ENCODE measurements around the gene MEF2C.
A peak's percentile ranks its signal among the peaks of the same experiment; 100 is the strongest.

The MEF2C gene

DNA sequence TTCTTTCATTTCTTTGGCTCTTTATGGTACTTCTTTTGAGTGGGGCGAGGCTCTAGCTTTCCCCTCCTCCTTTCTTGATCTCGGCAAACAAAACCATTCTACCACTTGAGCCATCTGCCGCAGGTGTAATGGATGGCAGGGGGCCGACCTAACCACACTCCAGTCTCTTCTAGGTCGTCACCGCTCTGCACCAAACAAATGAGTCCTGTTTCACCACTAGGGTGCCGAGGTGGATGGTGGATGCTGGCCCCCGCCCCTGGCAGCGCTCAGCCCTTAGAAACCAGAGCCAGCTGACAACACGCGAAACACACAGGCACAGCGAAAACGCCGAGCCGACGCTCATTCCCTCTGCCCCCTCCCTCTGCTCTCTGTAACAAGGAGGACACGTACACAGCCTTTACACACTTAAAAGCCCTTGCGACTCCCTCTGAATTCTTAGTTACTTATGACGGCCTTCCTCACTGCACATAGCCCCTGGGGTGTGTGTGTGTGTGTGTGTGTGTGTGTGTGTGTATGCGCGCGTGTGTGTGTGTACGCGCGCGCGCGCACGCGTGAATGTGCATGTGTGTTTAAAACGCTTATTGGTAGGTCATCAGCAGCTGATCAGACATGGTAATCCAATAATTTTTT, 199.4 kb downstream of the MEF2C start:
- DNase-seq, result peak; percentile 88

DNA sequence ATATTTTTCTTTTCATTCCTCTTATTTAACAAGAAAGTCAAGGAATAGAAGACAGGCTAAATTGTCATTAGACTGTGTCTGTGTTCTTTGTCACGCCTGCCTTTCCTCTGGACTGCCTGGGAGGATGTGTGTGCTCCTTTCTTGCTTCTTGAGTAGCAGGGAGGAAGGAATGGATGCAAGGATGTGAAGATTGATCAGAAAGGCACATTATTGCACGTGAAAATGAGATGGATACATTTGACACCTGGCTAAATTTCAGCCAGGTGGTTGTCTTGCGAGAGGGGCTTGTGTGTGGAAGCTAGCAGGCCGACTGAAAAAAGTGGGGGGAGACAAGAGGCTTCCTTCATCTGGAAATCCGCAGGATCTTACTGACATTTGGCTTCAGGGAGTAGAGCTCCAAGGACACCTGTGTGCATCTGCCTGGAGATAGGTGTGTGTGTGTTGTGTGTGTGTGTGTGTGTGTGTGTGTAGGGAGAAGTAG, 200.1 kb downstream of the MEF2C start:
- no peak for DNase-seq

DNA sequence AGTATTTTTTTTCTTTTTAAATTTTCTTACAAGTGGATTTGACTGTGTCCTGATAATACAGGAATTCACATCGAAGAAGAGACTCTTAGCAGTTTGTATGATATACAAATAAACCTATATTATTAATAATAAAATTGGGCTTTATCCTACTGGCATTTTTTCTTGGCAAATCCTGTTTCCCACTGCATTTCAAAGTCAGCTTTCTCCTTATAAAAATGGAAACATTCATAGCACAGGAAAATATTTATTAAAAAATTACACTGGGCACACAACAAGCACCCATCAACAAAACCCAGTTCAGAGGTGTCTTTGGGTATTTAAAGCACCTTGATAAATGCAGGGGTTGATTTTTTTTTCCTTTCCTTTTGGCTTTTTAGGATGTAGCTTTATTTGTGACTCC, 200.9 kb downstream of the MEF2C start:
- DNase-seq, result no peak

DNA sequence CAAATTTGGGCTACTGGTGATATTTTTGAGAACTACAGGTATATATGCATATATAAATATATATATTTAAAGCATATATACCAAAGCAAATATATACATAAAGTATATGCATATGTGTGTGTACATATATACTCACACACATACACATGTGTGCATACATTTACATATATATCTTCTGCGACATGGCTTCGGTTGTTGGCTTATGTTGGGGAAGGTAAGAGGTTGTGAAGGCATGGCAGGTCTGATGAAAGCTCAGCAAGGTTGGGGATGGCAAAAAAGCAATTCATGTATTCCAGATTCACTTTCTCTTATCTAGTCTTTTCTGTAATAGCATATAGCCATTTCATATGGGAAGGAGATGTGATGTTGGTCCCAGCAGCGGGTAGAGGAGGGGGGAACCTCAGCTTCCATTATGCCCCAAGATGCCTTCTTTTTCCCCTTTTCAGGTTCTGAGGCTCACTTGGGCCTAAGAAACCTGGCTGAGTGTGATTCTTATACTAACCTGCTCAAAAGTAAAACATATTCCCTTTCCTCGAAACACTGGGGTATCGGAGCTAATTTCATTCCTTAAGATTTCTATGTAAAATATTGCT, 201.7 kb downstream of the MEF2C start:
- DNase-seq, result no peak

DNA sequence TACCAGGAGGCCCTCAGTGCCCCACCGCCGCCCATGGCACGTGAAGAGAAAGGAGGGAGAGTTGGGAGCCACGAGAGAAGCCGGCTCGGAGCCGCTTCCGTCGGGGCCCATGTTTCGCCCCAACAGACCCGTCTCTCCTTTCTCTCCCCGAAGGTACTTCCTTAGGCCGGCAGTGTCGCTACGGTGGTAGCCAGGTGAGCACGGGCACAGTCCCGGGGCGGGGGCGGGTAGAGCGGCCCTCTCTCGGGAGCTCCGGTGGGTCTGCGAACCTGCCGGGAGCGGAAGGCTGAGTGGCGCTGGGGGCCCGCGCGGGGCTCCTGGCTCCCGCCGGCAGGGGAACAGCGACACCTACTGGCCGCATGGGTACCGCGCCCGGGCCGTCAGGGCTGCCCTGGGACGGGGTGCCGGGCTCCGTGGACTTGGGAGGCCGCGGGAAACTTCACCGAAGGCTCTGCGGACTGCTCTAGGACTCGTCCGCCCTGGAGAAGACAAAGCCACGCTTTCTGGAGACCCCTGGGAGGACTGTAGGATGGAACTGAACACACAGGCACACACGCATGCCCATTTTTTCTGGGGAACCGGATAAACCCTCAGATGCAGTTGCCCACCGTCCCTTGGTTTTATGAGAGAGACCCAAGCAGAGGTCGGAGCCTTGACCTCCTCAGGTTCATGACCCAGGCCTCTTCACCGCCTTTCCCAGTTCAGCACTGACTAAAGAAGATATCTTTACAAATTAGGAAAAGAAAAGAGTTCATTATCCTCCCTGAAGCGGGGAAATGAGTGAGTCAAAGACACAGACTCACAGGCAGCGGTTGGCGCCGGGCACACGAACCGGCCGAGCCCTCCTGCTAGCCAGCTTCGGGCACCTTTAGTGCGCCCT, 202.5 kb downstream of the MEF2C start:
- DNase-seq, result peak; percentile 33

DNA sequence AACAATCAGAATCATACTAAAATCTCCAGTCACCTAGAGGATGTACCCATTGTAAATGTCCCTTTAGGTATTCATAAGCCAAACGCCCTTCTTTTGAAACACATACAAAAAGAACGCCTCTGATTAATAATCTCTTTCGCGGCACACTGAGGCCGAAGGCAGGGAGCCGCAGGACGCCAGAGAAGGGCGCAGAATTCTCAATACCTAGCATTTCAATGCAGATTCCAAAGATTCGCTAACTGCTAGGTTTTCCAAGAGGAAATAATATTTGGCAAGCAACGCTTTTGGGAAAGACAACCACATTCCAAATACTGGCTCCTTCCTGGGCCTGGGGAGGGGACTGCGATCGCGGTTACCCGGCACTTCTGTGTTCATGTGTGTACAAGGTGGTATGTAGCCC, 203.3 kb downstream of the MEF2C start:
- no peak for DNase-seq

DNA sequence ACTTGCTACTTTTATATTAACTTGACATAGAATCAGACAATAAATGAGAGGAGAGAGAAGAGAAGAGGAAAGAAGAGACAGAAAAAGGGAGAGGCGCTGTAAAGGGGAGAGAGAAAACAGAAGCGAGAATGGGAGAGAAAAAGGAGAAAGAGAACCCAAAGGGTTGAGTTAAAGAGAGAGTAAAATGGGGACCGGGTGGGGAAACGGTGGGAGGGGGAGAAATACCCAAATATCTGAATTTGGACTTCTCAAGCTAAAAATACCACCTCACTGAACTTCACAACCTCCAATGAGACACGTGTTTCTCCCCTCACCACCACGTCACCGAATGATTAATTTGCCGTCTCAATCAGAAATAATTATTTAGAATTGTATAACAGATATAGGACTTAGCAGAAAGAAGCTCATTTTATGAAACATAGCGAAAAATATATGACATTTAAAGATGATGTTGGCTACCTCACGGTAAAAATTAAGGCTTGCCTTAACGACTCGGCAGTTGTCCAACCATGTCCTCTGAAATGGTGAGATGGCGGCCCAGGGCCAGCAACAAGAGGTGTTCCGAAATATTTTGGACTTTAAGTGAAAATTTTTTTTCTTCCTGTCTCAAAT, 204.1 kb downstream of the MEF2C start:
- DNase-seq, result no peak

DNA sequence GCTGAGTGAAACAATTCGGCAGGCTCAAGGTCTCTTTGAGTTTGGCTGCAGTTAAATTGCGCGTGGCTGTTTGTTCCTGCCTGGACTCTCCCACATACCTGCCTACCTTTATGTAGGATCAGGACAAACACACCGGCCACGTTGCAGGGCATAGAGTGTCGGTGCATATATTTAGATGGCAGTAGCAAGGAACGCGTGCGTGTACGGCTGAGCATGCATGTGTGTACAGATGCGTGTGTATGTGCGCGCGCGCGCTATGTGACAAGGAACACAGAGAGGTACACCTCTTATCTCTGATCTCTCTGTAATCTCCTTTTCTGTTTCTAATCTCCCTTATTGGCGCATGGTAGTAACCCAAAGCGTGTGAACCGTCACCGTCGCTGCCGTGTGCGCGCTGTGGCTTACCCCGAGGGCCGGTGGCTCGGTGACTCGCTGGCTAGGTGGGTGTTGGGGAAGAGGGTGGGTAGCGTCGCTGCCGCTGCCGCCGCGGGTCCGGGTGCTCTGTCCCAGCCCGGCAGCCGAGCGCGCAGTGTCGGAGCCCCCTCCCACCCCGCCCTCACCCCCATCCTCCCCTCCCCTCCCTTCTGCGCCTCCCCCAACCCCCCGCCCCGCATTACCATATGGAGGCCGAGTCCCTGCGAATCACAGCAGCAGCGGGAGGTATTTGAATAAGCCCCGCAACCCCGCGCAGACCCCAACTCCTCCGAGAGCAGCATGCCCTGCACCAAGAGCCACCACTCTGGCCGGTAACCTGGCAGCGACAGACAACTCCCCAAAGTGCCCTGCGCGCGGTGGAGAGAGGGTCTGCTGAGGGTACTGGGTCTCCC, 204.8 kb downstream of the MEF2C start:
- DNase-seq, result peak; percentile 34

DNA sequence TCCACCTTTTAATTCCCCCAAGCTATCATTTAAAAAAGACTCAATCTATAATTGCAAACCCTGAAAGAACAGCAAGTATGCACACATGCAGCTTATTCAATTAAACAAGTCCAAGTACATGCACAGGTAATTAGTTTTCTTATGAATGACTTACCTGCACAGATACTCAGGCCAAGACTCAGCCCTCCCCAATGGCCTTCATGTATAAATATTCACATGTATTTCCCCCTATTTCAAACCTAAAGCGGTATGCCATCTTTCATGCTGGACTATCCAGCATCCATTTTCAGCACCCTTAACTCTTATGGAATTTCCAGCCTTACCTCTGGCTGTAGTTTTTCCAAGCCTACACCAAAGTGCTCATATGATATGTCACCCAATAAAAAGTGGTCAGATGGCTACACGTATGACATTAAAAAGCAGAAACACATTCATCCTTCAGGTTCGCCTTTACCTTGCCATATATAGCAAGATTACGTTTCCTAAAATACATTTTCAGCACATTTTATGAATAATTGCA, 205.5 kb downstream of the MEF2C start:
- DNase-seq, result no peak

DNA sequence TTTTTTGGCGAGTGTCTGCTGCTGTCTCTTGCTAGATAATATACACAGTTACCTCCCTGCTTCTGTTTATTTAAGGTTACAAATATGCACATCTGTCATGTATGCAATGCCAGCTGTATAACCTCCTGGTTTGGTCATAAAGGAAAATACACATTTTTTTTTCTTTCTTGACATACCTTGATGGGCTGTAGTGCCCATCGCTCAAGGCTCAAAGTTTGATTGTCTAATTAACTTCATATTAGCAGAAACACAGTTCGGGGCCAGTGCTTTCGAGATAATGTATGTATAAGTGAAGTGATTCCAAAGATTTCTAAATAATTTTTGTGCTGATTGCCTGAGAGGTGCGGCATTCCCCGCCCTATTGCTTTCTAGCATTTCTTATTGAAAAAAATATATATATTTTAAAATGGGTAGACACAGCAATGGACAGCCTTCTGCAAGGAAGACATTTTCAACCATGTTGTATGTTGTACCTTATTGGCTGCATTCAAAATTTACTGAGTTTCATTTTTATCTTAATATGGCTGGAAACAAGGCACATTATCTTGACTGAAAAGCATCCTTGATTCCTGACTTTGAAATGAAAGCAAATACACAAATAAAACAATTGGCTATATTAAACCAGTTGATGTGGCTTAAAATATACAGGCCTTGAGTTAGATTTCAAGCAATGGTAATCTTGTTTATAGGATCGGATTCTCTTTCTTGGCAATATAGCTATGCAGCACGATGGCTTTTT, 206.2 kb downstream of the MEF2C start:
- DNase-seq, result no peak

DNA sequence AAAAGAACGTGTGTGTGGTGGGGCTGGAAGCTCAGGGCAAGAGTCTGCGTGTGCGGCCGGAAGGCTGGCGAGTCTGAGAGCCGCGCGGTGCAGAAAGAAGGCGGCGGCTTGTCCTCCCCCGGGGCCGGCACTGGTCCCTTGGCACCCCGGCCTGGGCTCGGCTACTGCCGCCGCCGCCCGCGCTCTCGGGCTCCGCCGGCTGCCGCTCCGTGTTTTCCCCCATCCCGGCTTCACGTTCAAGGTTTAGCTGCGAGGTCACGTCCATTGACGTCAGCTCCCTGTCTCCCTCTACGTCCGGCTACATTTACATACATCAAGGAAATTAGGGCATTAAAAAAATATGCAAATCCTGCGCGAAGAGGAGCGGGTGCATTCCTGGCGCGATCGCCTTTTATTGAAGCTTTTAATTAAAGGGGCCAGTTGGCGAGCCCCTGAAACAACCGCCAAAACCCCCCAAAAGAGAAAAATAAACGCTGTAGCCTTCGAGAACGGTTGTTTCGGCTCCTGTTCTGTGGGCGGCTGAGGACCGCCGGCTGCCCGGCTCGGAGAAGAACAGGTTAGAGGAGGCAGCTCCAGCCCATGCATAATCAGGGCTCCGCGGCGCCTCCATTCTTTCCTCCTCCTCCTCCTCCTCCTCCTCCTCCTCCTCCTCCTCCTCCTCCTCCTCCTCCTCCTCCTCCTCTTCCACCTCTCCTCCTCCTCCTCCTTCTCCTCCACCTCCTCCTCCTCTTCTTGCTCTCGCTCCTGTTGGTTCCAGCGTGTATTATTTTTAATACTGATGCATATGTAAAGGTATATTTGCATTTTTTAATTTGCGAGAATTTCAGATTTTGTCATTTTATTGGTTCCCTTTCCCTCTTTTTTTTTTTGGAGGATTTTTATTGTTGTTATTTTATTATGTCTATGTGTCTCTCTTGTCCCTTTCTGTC, 207.0 kb downstream of the MEF2C start:
- peak; percentile 79 for DNase-seq

DNA sequence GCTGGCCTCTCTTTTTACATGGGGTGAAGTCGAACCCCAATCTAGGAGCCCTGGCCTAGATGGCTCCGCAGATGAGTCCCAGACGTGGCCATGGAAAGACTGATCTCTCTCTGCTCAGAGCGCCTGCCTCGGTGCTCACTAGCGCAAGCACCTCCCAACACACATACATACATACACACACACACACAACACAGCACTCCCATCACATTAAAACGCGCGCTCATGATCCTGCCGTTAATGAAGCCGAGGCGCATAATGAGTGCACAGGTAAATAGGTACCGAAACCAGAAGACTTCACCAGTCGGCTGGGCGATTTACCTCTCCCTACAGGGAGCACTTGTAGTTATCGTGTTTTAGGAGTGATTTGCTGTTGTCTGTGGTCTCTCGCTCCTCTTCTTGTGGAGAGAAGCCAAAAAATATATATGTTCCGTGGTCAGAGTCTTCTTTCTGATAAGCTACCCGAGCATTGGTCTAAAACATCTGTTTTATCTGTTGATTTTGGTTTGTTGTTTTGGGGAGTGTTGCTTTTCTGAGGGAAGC, 207.7 kb downstream of the MEF2C start:
- peak; percentile 77 for DNase-seq

DNA sequence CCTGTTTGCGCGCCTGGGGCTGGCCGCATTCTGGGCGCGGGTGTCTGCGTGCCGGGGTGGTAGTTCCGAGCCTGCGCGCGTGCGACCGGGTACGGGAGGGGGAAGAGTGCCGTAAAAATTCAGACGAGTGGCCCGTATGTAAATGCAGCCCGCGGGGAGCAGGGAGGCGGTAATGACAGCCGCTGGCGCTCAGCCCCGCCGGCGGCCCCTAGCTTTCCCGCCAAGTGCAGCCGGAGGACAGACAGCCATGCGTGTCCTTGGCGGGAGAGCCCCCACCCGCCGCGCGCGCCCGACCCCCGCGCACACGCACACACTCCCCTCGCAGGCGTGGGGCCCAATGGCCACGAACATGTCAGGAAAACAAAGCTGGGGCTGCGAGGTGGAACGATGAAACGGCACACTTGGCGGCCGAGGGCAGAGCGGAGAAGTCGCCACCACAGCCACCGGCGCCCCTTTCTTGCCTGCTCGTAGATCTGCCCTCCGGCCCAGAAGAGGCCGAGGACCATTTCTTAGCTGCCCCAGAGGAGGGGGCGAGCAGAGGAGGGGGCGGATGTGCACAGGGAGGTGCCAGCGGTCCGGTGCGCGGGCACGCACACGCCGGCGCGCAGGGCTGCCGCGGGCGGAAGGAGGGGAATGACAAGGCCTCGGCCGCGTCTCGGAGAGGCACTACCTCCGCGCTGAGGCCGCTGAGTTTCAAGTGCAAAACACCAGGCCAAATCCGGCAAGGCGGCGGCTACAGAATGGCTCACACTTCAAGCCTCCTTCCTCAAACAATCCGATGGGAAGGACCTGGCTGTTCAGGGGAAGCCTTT, 208.4 kb downstream of the MEF2C start:
- peak; percentile 77 for DNase-seq

DNA sequence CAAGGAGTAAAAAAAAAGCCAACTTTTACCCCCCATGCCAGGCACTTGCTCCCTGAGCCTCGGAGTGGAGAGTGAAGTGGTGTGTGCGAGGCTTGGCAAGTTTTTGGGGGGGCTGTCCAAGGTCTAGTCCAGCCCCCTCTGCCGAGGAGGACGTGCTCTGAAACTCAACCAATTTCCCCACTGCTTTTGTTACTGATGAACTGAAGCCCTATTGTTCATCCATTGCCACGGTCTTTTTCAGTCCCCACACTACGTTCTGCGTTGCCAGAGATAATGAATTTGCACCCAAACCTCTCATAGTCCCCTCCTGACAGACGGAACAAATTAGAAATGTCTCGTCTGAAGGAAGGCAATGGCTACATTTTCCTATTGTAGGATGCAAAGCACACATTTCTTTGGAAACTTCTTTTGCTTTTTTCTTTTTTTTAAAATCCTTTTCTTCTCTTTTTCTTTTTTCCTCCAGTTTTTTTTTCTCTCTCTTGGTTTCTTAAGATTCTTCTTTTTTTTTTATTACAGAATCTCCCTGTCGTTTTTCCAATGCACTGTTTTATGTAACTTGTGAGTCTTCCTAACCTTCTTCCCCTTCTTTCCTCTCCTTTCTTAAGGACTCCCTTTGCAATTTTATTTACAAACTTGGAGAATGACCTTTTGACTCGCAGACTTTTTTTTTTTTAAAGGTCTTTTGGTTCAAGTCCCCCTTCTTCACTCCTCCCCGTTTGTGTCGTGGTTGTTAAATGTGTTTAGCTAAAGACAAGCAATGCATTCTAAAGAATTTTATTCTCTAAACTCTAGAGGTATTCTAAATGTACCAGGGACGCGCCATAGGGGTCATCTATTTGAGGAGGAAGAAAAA, 209.5 kb downstream of the MEF2C start:
- DNase-seq, result no peak

DNA sequence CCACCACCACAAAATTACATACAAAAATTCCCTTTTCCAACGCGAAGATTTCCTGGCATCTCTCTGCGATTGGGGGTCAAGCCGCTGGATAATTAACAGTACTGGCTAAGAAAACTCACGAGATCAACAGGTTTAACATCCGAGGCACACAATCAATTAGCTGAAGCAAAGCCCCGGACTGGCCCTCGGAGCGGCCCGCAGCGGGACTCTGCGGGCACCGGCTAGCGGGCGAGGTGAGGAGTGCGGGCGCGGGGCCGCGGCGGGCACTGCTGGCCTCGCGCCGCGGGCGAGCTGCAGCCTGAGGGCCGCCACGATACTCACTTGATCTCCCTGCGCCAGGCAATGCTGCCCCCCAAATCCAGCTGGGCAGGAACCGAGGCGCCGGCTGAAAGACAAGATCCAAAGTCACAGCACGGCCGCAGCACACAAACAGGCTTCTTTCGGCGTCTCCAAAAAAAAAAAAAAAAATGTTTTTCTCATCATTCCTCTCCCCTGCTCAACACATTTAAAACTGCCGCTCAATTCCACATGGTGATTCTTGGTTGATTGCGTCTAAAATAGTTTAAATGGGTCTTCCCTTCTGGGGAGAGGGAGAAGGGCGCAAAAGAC, 210.2 kb downstream of the MEF2C start:
- DNase-seq, result no peak

DNA sequence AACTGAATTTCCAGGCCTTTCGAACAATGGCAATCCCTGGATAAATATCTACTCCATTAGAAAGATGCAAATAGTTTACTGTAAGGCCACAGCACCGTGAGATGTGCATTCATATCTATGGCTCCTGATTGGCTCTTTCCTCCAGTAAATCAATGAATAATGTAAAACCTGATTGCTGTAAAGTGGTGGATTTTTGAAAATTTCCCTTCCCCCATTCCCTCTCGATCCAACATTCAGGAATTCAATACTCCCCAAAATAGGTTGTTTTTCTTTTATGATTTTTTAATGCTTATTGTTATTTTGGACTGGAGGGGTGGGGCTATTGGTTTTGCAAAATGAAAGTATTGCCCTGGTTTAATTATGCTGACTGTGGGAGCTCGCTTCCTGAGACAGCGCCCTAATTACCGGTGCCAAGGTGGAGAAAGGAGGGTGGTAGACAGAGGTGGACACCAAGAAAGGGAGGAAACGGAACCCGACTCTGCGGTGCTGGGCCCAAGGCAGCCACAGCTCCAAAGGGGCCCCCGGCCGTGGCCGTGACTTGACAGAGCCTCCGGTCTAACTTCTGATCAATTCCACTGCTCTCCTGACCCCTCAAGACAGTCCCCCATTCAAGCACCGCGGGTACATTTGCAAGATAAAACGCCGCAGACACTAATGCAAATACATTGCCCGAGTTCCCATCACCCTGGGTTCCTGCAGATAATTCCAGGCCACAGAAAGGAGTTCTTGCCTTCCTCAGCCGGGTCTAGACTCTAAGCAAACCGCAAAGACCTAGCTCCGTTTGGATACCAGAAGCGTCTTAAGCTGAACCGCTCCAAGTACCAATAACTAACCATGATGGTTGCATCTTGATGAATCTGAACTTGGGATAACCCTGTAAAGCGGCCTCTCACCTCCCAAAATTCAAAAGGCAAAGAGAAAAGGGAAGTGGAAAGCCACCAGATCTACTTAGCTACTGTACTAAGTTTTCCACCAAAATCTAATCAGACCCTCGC, 211.2 kb downstream of the MEF2C start:
- DNase-seq, result no peak
